MM.1S (cell line): ENCODE data around the gene SPATS2.

Experiments used
- EZH2 ChIP-seq: fragments of 300-600 bp; sonication (generic); optimal IDR thresholded peaks from 2 replicates; pipeline ENCODE3; 2017; ENCODE audit warnings: low read depth, mild to moderate bottlenecking, antibody characterized with exemption, low read length, mixed read lengths
- EZH2phosphoT487 ChIP-seq: fragments of 300-600 bp; sonication (generic); IDR thresholded peaks from 2 replicates; pipeline ENCODE4 v1.6.1; 2018; ENCODE audit warnings: antibody characterized with exemption, low read length
- TF ChIP-seq, protein P1 (sequence below): fragments of 300-600 bp; sonication (generic); IDR thresholded peaks from 2 replicates; pipeline ENCODE4 v1.5.1; 2016; ENCODE audit warnings: antibody characterized with exemption, low read length, mixed read lengths

DNA sequence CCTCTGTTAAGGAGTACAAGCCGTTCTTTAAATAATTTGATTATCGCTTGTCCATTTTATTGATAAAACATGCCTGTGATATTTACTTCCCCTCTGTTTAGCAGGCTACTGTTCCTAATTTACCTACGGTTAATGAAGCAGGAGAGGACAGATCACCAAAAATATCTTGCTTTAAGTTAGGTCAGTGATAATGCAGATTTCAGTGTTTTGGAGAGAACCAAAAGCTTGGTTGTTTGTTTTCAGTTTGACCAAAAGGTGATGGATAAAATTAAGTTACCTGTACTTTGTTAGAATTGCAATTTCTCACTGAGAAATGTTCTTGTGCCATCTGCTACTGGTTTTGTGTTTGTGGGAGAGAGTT is 958 bp downstream of the SPATS2 start:
- TF ChIP-seq, protein P1, sequence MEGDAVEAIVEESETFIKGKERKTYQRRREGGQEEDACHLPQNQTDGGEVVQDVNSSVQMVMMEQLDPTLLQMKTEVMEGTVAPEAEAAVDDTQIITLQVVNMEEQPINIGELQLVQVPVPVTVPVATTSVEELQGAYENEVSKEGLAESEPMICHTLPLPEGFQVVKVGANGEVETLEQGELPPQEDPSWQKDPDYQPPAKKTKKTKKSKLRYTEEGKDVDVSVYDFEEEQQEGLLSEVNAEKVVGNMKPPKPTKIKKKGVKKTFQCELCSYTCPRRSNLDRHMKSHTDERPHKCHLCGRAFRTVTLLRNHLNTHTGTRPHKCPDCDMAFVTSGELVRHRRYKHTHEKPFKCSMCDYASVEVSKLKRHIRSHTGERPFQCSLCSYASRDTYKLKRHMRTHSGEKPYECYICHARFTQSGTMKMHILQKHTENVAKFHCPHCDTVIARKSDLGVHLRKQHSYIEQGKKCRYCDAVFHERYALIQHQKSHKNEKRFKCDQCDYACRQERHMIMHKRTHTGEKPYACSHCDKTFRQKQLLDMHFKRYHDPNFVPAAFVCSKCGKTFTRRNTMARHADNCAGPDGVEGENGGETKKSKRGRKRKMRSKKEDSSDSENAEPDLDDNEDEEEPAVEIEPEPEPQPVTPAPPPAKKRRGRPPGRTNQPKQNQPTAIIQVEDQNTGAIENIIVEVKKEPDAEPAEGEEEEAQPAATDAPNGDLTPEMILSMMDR: no peak
- TF ChIP-seq EZH2 (no peak), EZH2phosphoT487 (no peak)
